ENCODE measurements around the gene PSMD4.
A peak's percentile ranks its signal among the peaks of the same experiment; 100 is the strongest.

PSMD4 gene

DNA sequence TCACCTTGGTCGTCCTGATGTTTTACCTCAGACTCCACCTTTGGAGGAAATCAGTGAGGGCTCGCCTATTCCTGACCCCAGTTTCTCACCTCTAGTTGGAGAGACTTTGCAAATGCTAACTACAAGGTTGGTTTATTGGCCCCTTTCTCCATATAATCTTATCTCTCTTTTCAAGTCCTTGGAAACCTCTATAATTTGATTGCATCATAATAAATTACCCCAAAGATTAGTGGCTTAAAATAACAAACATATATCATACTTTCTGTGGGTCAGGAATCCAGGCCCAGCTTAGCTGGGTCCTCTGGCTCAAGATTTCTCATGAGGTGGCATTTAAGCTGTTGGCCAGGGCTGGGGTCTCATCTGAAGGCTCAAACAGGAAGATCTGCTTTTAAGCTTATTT is 12.1 kb upstream of the PSMD4 start:
- Histone ChIP-seq H3K4me1 (ENCODE audit: insufficient read depth, low read length) (no peaks in the 10 kb centered on the region), H3K27me3 (ENCODE audit: insufficient read depth, low read length) (no peaks in the 10 kb centered on the region), H3K9ac (ENCODE audit: low read depth, low read length) (no peak overlapping the region), H3K9me3 (ENCODE audit: insufficient read depth, low read depth, low read length) (no peaks in the 10 kb centered on the region), H3K36me3 (ENCODE audit: insufficient read depth, low read length) (peaks cover 98% of the 10 kb centered on the region), H3K27ac (ENCODE audit: low read depth, low read length) (no peak overlapping the region), H3K4me3 (ENCODE audit: low read length) (no peak overlapping the region)
- WGBS: 98% methylated on average over 2 of the region's 2 CpGs

- H3K9me3 ChIP-seq (ENCODE audit: insufficient read depth, low read depth, low read length): no peaks in the 10 kb centered on the region
- no peak overlapping the region for H3K9ac ChIP-seq (ENCODE audit: low read depth, low read length)
- H3K4me1 ChIP-seq (ENCODE audit: insufficient read depth, low read length): no peaks in the 10 kb centered on the region
- H3K27ac ChIP-seq (ENCODE audit: low read depth, low read length): no peak overlapping the region
- H3K36me3 ChIP-seq (ENCODE audit: insufficient read depth, low read length): peaks cover 98% of the 10 kb centered on the region
- 96% methylated on average over 4 of the region's 5 CpGs for WGBS
- no peak overlapping the region for H3K4me3 ChIP-seq (ENCODE audit: low read length)
- H3K27me3 ChIP-seq (ENCODE audit: insufficient read depth, low read length): no peaks in the 10 kb centered on the region
These were observed 10.8 kb upstream of the PSMD4 start for GRCh38 chr1:151243683-151244216.

DNA sequence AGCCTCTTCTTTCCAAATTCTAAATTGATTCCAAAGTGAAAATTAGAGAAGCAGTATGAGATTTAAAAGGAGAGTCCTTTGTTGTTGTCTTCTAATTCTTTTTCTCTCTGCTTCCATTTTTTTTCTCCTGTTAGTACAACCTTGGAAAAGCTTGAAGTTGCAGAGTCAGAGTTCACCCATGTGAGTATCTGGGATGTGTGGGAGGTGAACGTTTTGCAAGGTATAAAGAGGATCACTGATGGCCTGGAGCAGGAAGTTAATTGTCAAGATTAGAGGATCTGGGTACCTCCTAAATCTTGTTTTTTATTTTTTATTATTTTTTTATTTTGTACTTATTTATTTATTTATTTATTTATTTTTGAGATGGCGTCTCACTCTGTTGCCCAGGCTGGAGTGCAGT is 7.7 kb upstream of the PSMD4 start:
- Histone ChIP-seq H3K4me1 (ENCODE audit: insufficient read depth, low read length) (no peaks in the 10 kb centered on the region), H3K36me3 (ENCODE audit: insufficient read depth, low read length) (peaks cover 86% of the 10 kb centered on the region), H3K9ac (ENCODE audit: low read depth, low read length) (no peak overlapping the region), H3K4me3 (ENCODE audit: low read length) (no peak overlapping the region), H3K27ac (ENCODE audit: low read depth, low read length) (no peak overlapping the region), H3K27me3 (ENCODE audit: insufficient read depth, low read length) (no peaks in the 10 kb centered on the region), H3K9me3 (ENCODE audit: insufficient read depth, low read depth, low read length) (no peaks in the 10 kb centered on the region)
- 88% methylated on average over 2 of the region's 2 CpGs for WGBS

DNA sequence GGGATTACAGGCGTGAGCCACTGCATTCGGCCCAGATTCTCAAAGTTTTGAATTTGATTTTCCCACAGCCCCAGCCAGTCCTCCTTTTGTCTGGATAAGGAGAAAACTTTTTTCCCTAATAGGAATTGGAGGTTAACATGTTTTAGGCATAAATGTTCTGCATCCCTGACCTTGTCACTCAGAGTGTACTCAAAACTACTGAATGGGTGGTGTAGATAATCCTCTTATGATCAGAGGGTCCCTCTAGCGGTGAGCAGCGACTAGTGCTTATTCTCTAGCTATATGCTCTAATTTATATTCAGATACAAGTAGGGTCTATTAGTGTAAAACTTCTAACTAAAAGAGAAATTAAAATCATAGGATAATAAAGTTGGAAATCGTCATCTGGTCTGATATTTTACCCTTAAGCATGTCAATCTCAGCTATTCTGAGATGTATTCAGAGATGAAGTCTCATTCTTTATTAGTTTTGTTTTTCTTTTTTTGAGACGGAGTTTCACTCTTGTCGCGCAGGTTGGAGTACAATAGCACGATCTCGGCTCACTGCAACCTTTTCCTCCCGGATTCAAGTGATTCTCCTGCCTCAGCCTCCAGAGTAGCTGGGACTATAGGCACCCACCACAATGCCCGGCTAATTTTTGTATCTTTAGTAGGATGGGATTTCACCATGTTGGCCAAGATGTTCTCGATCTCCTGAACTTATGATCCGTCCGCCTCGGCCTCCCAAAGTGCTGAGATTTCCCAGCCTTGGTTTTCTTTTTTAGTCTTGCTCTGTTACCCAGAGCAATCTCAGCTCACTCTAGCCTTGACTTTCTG is 2.7 kb upstream of the PSMD4 start:
- WGBS: 83% methylated on average over 15 of the region's 16 CpGs
- Histone ChIP-seq H3K4me1 (ENCODE audit: insufficient read depth, low read length) (peaks cover 6% of the 10 kb centered on the region; the same call in 1 of the 2 replicates), H3K27me3 (ENCODE audit: insufficient read depth, low read length) (no peaks in the 10 kb centered on the region), H3K27ac (ENCODE audit: low read depth, low read length) (no peak overlapping the region), H3K9ac (ENCODE audit: low read depth, low read length) (no peak overlapping the region), H3K4me3 (ENCODE audit: low read length) (no peak overlapping the region), H3K36me3 (ENCODE audit: insufficient read depth, low read length) (peaks cover 36% of the 10 kb centered on the region), H3K9me3 (ENCODE audit: insufficient read depth, low read depth, low read length) (no peaks in the 10 kb centered on the region)

DNA sequence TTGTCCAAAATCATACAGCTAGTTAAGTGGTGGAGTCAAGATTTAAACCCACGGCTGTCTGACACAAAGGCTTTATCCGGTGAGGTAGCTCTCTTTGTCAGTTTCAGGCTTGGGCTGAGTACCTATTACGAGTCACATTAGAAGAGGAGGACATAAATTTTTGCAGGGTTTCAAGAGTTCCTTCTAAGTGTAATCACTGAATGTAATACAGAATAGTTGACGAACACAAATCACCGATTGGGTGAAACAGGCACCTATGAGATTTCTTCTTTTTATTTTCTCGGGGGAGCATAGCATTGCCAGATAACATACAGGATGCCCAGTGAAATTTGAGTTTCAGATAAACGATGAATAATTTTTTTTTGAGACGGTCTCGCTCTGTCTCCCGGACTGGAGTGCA is 847 bp downstream of the PSMD4 start:
- WGBS: 56% methylated on average over 10 of the region's 10 CpGs
- peaks cover 5% of the 10 kb centered on the region for H3K36me3 ChIP-seq (ENCODE audit: insufficient read depth, low read length)
- H3K9me3 ChIP-seq (ENCODE audit: insufficient read depth, low read depth, low read length): no peaks in the 10 kb centered on the region
- H3K27me3 ChIP-seq (ENCODE audit: insufficient read depth, low read length): no peaks in the 10 kb centered on the region
- H3K9ac ChIP-seq (ENCODE audit: low read depth, low read length): peak overlapping the region; percentile 93
- peaks cover 6% of the 10 kb centered on the region; the same call in 1 of the 2 replicates for H3K4me1 ChIP-seq (ENCODE audit: insufficient read depth, low read length)
- H3K27ac ChIP-seq (ENCODE audit: low read depth, low read length): peak overlapping the region; percentile 78
- peak overlapping the region; percentile 98 for H3K4me3 ChIP-seq (ENCODE audit: low read length)

- 95% methylated on average over 2 of the region's 2 CpGs for WGBS
- peaks cover 6% of the 10 kb centered on the region; the same call in 1 of the 2 replicates for H3K4me1 ChIP-seq (ENCODE audit: insufficient read depth, low read length)
These were observed 4.8 kb downstream of the PSMD4 start for GRCh38 chr1:151259351-151259750.

DNA sequence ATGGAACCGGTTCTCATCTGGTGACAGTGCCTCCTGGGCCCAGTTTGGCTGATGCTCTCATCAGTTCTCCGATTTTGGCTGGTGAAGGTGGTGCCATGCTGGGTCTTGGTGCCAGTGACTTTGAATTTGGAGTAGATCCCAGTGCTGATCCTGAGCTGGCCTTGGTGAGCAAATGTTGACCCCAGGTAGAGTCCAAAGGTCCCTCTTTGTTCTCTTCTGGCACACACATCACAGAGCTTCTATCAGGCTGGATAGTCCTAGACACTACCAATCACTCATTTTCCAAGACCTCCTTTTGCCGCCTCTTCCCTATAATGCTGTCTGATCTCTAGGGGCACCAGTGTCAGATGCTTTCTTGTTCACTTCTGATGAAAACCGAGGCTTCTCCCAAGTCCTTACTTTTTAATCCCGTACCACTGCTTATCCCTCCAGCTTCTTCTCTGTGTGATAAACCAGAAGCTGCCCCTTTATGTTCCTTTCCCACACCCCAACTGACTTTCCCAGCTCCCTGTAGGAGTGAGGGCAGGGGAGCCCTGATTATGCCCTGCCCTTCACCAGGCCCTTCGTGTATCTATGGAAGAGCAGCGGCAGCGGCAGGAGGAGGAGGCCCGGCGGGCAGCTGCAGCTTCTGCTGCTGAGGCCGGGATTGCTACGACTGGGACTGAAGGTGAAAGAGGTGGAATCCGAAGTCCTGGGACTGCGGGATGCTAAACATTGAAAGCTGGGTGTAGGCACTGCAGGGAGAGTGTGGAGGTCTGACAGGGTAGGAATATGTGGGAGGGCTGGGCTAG is 11.1 kb downstream of the PSMD4 start:
- no peak overlapping the region for H3K27ac ChIP-seq (ENCODE audit: low read depth, low read length)
- no peak overlapping the region for H3K9ac ChIP-seq (ENCODE audit: low read depth, low read length)
- H3K27me3 ChIP-seq (ENCODE audit: insufficient read depth, low read length): no peaks in the 10 kb centered on the region
- no peaks in the 10 kb centered on the region for H3K9me3 ChIP-seq (ENCODE audit: insufficient read depth, low read depth, low read length)
- 89% methylated on average over 14 of the region's 14 CpGs for WGBS
- H3K36me3 ChIP-seq (ENCODE audit: insufficient read depth, low read length): peaks cover 66% of the 10 kb centered on the region
- H3K4me1 ChIP-seq (ENCODE audit: insufficient read depth, low read length): no peaks in the 10 kb centered on the region
- no peak overlapping the region for H3K4me3 ChIP-seq (ENCODE audit: low read length)

More at GRCh38 chr1:151259351-151259750, 4.8 kb downstream of the PSMD4 start:
- Histone ChIP-seq H3K9me3 (ENCODE audit: insufficient read depth, low read depth, low read length) (no peaks in the 10 kb centered on the region), H3K27ac (ENCODE audit: low read depth, low read length) (no peak overlapping the region), H3K36me3 (ENCODE audit: insufficient read depth, low read length) (peaks cover 30% of the 10 kb centered on the region), H3K4me3 (ENCODE audit: low read length) (no peak overlapping the region), H3K9ac (ENCODE audit: low read depth, low read length) (no peak overlapping the region), H3K27me3 (ENCODE audit: insufficient read depth, low read length) (no peaks in the 10 kb centered on the region)

- WGBS: 98% methylated on average over 3 of the region's 3 CpGs
- Histone ChIP-seq H3K27me3 (ENCODE audit: insufficient read depth, low read length) (no peaks in the 10 kb centered on the region), H3K27ac (ENCODE audit: low read depth, low read length) (no peak overlapping the region), H3K36me3 (ENCODE audit: insufficient read depth, low read length) (peaks cover 66% of the 10 kb centered on the region), H3K4me1 (ENCODE audit: insufficient read depth, low read length) (no peaks in the 10 kb centered on the region), H3K4me3 (ENCODE audit: low read length) (no peak overlapping the region), H3K9me3 (ENCODE audit: insufficient read depth, low read depth, low read length) (no peaks in the 10 kb centered on the region), H3K9ac (ENCODE audit: low read depth, low read length) (no peak overlapping the region)
These were observed 11.8 kb downstream of the PSMD4 start for GRCh38 chr1:151266315-151266714.

DNA sequence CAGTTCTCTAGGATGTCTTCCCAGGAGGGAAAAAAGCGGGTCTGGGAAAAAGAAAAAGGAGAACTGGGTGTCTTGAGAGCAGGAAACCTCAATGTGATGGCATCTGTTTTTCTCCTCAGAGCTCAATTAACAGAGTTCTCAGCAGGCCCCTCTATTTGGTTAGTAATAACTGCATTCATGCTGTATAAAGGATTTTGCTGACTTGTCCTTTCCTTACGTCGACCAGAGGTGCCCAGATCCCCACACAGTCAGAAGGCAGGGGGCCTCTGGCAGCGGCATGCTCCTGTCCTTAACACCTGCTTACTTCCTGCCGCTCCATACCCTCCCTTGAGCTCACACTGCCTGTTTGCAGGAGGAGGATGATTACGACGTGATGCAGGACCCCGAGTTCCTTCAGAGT is 12.3 kb downstream of the PSMD4 start:
- H3K36me3 ChIP-seq (ENCODE audit: insufficient read depth, low read length): peaks cover 66% of the 10 kb centered on the region
- H3K4me1 ChIP-seq (ENCODE audit: insufficient read depth, low read length): no peaks in the 10 kb centered on the region
- H3K9me3 ChIP-seq (ENCODE audit: insufficient read depth, low read depth, low read length): no peaks in the 10 kb centered on the region
- H3K4me3 ChIP-seq (ENCODE audit: low read length): no peak overlapping the region
- H3K9ac ChIP-seq (ENCODE audit: low read depth, low read length): no peak overlapping the region
- 85% methylated on average over 8 of the region's 8 CpGs for WGBS
- no peaks in the 10 kb centered on the region for H3K27me3 ChIP-seq (ENCODE audit: insufficient read depth, low read length)
- H3K27ac ChIP-seq (ENCODE audit: low read depth, low read length): no peak overlapping the region

- H3K4me3 ChIP-seq (ENCODE audit: low read length): no peak overlapping the region
- WGBS: 95% methylated on average over 4 of the region's 4 CpGs
- peaks cover 56% of the 10 kb centered on the region for H3K36me3 ChIP-seq (ENCODE audit: insufficient read depth, low read length)
- H3K27ac ChIP-seq (ENCODE audit: low read depth, low read length): no peak overlapping the region
- no peaks in the 10 kb centered on the region for H3K4me1 ChIP-seq (ENCODE audit: insufficient read depth, low read length)
- H3K9me3 ChIP-seq (ENCODE audit: insufficient read depth, low read depth, low read length): no peaks in the 10 kb centered on the region
- H3K9ac ChIP-seq (ENCODE audit: low read depth, low read length): no peak overlapping the region
- no peaks in the 10 kb centered on the region for H3K27me3 ChIP-seq (ENCODE audit: insufficient read depth, low read length)
These were observed 13.2 kb downstream of the PSMD4 start for GRCh38 chr1:151267760-151268159.

DNA sequence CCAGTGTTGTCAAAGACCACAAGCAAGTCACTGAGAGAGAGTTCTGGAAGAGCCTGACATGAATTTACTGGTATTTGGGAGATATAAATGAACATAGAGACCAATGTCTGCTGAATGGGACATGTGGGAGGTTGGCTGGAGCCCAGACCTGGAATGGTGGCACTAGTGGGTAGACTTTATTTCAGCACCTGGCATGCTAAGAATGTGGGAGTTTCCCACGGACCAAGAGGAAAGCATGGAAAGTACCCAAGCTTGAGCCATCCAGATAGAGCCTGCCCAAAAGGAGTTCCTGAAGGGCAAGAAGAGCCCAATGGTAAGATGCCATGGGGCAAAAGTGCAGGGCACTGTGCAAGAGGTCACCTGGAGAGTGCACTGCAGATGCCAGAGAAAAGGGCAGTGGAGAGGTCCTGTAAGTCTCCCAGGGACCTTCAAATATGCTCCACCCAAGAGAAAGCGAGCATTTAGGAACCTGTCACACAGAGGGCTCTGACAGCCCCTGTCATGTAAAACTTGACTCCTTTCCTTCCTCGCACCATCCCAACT is 19.5 kb downstream of the PSMD4 start:
- H3K4me3 ChIP-seq (ENCODE audit: low read length): no peak overlapping the region
- no peaks in the 10 kb centered on the region for H3K4me1 ChIP-seq (ENCODE audit: insufficient read depth, low read length)
- no peaks in the 10 kb centered on the region for H3K27me3 ChIP-seq (ENCODE audit: insufficient read depth, low read length)
- WGBS: 88% methylated on average over 3 of the region's 3 CpGs
- H3K9me3 ChIP-seq (ENCODE audit: insufficient read depth, low read depth, low read length): no peaks in the 10 kb centered on the region
- no peak overlapping the region for H3K27ac ChIP-seq (ENCODE audit: low read depth, low read length)
- H3K36me3 ChIP-seq (ENCODE audit: insufficient read depth, low read length): peaks cover 2% of the 10 kb centered on the region; the same call in 1 of the 2 replicates
- H3K9ac ChIP-seq (ENCODE audit: low read depth, low read length): no peak overlapping the region

Data from HUES64 (cell line).